Measurements from ENCODE around the gene CCDC69. TPM values are rescaled to one million over a fixed set of nuclear protein-coding genes. Genes with fewer than 3 reads are reported as not detected.

Gene CCDC69
- total and polyA plus RNA-seq, 4 donors = 15.4 to 73.6 (median 61.9) TPM

DNA sequence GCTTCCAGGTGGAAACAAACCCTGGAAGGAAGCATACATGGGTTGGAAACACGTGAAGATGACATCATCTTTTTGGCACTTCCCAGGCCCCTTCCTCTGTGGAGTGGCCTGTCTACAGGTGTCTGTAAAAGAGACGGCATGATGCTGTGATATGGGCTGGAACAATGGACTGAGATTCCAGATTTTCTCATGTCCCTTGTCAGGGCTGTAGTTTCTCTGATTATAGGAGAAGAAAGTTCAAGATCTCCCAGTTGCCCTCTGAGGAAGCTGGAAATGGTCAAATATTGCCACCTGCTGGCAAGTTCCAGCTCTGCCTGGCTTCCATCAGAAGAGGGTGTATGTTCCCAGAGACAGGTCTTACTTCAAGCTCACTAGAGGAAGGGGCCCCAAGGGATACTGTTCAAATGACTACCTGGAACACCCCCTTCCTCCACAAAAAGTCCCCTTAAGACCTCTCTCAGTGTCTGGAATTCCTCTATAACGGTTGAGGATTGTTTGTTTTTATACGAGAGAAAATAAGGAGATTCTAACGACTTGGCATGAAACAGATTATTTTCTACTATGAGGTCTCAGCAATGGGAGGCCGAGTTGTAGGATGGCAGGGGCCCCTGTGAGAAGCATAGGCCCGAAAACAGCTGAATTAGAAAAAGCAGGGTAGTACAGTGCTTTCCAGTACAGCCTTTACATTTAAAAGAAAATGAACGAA, 59.1 kb downstream of the CCDC69 start:
- H3K9me3 ChIP-seq (ENCODE audit: control insufficient read depth in 4 of 4, insufficient read depth in 3 of 4, low read length in 3 of 4) = no peaks in the 10 kb centered on the region
- no peak overlapping the region for H3K4me3 ChIP-seq
- no peak overlapping the region for H3K9ac ChIP-seq (ENCODE audit: insufficient read depth in 1 of 2, low read length in 2 of 2)
- 38 to 46% methylated on average over 8 of the region's 8 CpGs for WGBS, 2 donors
- peak; percentile 85 to 89 (median 88) for DNase-seq
- H3K27ac ChIP-seq (ENCODE audit: low read depth in 1 of 2, low read length in 1 of 2) = no peak overlapping the region
- no peaks in the 10 kb centered on the region for H3K27me3 ChIP-seq (ENCODE audit: control insufficient read depth in 3 of 3, insufficient read depth in 3 of 3, low read length in 2 of 3)
- H3K4me1 ChIP-seq (ENCODE audit: control insufficient read depth in 5 of 5, insufficient read depth in 5 of 5, low read length in 5 of 5) = peaks cover 0 to 8% (median 0%) of the 10 kb centered on the region in 5 donors
- no peaks in the 10 kb centered on the region for H3K36me3 ChIP-seq (ENCODE audit: control insufficient read depth in 4 of 4, insufficient read depth in 4 of 4, low read length in 4 of 4)
- peak; percentile 83 for ATAC-seq (ENCODE audit: insufficient read depth, low FRiP score)
- TF ChIP-seq, protein P1, sequence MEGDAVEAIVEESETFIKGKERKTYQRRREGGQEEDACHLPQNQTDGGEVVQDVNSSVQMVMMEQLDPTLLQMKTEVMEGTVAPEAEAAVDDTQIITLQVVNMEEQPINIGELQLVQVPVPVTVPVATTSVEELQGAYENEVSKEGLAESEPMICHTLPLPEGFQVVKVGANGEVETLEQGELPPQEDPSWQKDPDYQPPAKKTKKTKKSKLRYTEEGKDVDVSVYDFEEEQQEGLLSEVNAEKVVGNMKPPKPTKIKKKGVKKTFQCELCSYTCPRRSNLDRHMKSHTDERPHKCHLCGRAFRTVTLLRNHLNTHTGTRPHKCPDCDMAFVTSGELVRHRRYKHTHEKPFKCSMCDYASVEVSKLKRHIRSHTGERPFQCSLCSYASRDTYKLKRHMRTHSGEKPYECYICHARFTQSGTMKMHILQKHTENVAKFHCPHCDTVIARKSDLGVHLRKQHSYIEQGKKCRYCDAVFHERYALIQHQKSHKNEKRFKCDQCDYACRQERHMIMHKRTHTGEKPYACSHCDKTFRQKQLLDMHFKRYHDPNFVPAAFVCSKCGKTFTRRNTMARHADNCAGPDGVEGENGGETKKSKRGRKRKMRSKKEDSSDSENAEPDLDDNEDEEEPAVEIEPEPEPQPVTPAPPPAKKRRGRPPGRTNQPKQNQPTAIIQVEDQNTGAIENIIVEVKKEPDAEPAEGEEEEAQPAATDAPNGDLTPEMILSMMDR (IDR thresholded peaks at IDR 0.05; ENCODE audit: control extremely low read depth, extremely low read depth) = peak; percentile 97

DNA sequence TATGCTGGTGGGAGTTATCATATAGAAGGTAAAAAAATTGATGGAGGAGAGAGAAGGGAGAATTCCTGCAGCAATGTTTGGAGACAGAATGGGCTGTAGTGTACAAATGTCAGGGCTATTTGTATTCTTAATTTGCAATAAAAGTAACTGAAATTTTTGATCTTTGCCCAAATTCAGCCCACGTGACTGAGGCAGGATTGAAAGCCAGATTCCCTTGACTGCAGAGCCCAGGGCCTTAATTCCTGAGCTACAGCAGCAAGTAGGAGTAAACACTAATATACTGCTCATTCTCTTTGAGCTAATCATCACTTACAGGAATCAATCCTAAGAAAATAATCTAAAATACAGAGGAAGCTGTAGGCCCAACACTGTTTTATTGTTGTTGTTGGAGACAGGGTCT, 61.1 kb downstream of the CCDC69 start:
- Histone ChIP-seq H3K9ac (ENCODE audit: insufficient read depth in 1 of 2, low read length in 2 of 2) (no peak overlapping the region), H3K27me3 (ENCODE audit: control insufficient read depth in 3 of 3, insufficient read depth in 3 of 3, low read length in 2 of 3) (no peaks in the 10 kb centered on the region), H3K9me3 (ENCODE audit: control insufficient read depth in 4 of 4, insufficient read depth in 3 of 4, low read length in 3 of 4) (no peaks in the 10 kb centered on the region), H3K4me1 (ENCODE audit: control insufficient read depth in 5 of 5, insufficient read depth in 5 of 5, low read length in 5 of 5) (peaks cover 0 to 18% (median 6%) of the 10 kb centered on the region in 5 donors), H3K27ac (ENCODE audit: low read depth in 1 of 2, low read length in 1 of 2) (no peak overlapping the region), H3K4me3 (no peak overlapping the region), H3K36me3 (ENCODE audit: control insufficient read depth in 4 of 4, insufficient read depth in 4 of 4, low read length in 4 of 4) (no peaks in the 10 kb centered on the region)
- TF ChIP-seq, protein P1 (IDR thresholded peaks at IDR 0.05; ENCODE audit: control extremely low read depth, extremely low read depth) = no peak
- 63 to 81% methylated on average over 1 of the region's 1 CpG for WGBS, 2 donors
- DNase-seq (peak in 2 of 3 donors; percentile 59 to 77), ATAC-seq (ENCODE audit: insufficient read depth, low FRiP score) (no peak)

DNA sequence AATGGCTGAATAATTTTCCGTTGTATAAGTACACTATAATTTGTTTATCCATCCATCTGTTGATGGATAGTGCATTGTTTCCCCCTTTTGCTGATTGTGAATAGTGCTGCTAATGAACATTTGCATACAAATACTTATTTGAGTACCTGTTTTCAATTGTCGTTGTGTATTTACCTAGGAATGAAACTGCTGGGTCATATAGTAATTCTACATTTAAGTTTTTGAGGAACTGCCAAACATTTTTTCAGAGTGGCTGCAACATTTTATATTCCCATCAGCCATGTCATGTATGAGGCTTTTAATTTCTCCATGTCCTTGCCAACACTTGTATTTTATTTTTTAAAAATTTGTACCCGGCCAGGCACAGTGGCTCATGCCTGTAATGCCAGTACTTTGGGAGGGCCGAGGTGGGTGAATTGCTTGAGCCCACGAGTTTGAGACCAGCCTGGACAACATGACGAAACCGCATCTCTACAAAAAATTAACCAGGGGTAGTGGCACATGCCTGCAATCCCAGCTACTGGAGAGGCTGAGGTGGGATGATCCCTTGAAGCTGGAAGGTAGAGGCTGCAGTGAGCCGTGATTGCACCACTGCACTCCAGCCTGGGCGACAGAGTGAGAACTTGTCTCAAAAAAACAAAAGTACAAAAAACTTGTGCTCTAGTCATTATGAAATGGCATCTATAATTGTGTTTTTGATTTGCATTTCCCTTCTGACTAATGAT, 64.1 kb downstream of the CCDC69 start:
- H3K27ac ChIP-seq (ENCODE audit: low read depth in 1 of 2, low read length in 1 of 2) = no peak overlapping the region
- no peaks in the 10 kb centered on the region for H3K27me3 ChIP-seq (ENCODE audit: control insufficient read depth in 3 of 3, insufficient read depth in 3 of 3, low read length in 2 of 3)
- H3K4me3 ChIP-seq = no peak overlapping the region
- ATAC-seq (ENCODE audit: insufficient read depth, low FRiP score) (no peak), DNase-seq (no peak)
- 73 to 82% methylated on average over 9 of the region's 9 CpGs for WGBS, 2 donors
- H3K4me1 ChIP-seq (ENCODE audit: control insufficient read depth in 5 of 5, insufficient read depth in 5 of 5, low read length in 5 of 5) = peaks cover 10 to 41% (median 13%) of the 10 kb centered on the region in 5 donors
- no peaks in the 10 kb centered on the region for H3K36me3 ChIP-seq (ENCODE audit: control insufficient read depth in 4 of 4, insufficient read depth in 4 of 4, low read length in 4 of 4)
- no peak overlapping the region for H3K9ac ChIP-seq (ENCODE audit: insufficient read depth in 1 of 2, low read length in 2 of 2)
- TF ChIP-seq, protein P1 (IDR thresholded peaks at IDR 0.05; ENCODE audit: control extremely low read depth, extremely low read depth) = no peak
- H3K9me3 ChIP-seq (ENCODE audit: control insufficient read depth in 4 of 4, insufficient read depth in 3 of 4, low read length in 3 of 4) = no peaks in the 10 kb centered on the region

Measured in lung (tissue), 12 donors.